ENCODE measurements around the gene CRYBA4. TPM values are rescaled to one million over a fixed set of nuclear protein-coding genes. Genes with fewer than 3 reads are reported as not detected.

CRYBA4 gene
- total RNA-seq, 1 donor from 2014 or later: not detected

DNA sequence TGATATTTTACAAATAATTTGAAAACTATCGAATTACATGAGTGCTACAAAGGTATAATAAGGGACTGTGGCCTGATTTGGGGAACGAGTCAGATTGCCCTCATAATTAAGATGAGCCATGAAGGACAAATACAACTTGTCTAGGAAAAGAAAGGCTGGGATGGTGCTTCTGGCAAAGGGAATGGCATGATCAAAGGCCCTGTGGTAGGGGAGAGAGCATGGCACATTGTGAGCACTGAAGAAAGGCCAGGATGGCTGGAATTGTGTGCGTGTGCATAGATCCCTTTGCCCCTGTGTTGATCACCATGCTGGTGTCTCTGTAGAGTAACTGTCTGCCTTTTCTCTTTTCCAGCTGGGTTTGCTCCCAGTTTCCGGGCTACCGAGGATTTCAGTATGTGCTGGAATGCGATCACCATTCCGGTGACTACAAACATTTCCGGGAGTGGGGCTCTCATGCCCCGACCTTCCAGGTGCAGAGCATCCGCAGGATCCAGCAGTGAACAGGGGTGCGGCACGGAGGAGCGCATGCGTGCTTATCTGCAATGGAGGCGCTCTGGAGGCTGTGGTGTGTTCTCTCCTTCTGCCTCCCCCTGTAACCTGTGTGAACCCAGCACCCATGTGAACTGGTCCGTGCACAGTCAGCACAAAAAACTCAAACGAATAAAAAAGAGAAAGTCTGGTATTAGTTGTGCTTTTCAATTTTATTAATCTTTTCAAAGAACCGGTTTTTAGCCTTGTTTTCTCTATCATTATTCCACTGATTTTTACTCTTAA is 8.4 kb downstream of the CRYBA4 start:
- Histone ChIP-seq H3K36me3 (no peaks in the 10 kb centered on the region), H3K27ac (no peak overlapping the region), H3K27me3 (ENCODE audit: low read depth) (no peaks in the 10 kb centered on the region), H3K4me1 (no peaks in the 10 kb centered on the region), H3K9me3 (no peaks in the 10 kb centered on the region), H3K4me3 (no peak overlapping the region)
- ATAC-seq (no peak), DNase-seq (no peak)
- TF ChIP-seq, protein P1, sequence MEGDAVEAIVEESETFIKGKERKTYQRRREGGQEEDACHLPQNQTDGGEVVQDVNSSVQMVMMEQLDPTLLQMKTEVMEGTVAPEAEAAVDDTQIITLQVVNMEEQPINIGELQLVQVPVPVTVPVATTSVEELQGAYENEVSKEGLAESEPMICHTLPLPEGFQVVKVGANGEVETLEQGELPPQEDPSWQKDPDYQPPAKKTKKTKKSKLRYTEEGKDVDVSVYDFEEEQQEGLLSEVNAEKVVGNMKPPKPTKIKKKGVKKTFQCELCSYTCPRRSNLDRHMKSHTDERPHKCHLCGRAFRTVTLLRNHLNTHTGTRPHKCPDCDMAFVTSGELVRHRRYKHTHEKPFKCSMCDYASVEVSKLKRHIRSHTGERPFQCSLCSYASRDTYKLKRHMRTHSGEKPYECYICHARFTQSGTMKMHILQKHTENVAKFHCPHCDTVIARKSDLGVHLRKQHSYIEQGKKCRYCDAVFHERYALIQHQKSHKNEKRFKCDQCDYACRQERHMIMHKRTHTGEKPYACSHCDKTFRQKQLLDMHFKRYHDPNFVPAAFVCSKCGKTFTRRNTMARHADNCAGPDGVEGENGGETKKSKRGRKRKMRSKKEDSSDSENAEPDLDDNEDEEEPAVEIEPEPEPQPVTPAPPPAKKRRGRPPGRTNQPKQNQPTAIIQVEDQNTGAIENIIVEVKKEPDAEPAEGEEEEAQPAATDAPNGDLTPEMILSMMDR (IDR thresholded peaks at IDR 0.05): no peak
- intact Hi-C loops (cut with DNase I): no loop called here

DNA sequence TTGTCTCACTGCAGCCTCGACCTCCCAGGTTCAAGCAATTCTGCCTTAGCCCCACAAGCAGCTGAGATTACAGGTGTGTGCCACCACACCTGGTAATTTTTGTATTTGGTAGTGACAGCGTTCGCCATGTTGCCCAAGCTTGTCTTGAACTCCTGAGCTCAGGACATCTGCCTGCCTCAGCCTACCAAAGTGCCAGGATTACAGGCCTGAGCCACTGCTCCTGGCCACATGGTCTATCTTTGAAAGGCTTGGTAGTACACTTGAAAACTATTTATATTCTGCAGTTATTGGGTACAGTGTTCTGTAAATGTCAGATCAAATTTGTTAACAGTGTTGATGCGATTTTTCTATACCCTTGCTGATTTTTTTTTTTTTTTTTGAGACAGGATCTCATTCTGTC is 9.5 kb downstream of the CRYBA4 start:
- intact Hi-C loops (cut with DNase I): no loop called here
- no peak for ATAC-seq
- Histone ChIP-seq H3K4me3 (no peak overlapping the region), H3K27me3 (ENCODE audit: low read depth) (no peaks in the 10 kb centered on the region), H3K9me3 (no peaks in the 10 kb centered on the region), H3K27ac (no peak overlapping the region), H3K4me1 (no peaks in the 10 kb centered on the region), H3K36me3 (no peaks in the 10 kb centered on the region)
- TF ChIP-seq, protein P1 (IDR thresholded peaks at IDR 0.05): no peak
- no peak for DNase-seq

GRCh38 chr22:26632422-26633155 is 10.8 kb downstream of the CRYBA4 start:
- Histone ChIP-seq H3K27ac (peak overlapping the region; percentile 62), H3K9me3 (no peaks in the 10 kb centered on the region), H3K27me3 (ENCODE audit: low read depth) (no peaks in the 10 kb centered on the region), H3K36me3 (no peaks in the 10 kb centered on the region), H3K4me1 (no peaks in the 10 kb centered on the region), H3K4me3 (no peak overlapping the region)
- intact Hi-C loops (cut with DNase I): no loop called here
- ATAC-seq (peak; percentile 63 to 65), DNase-seq (no peak)
- TF ChIP-seq, protein P1 (IDR thresholded peaks at IDR 0.05): no peak

- TF ChIP-seq, protein P1 (IDR thresholded peaks at IDR 0.05): no peak
- Histone ChIP-seq H3K27me3 (ENCODE audit: low read depth) (peaks cover 4% of the 10 kb centered on the region), H3K27ac (no peak overlapping the region), H3K9me3 (no peaks in the 10 kb centered on the region), H3K4me3 (no peak overlapping the region), H3K4me1 (no peaks in the 10 kb centered on the region), H3K36me3 (no peaks in the 10 kb centered on the region)
- intact Hi-C loops (cut with DNase I): no loop called here
- DNase-seq (no peak), ATAC-seq (no peak)
Measured at GRCh38 chr22:26634189-26634588, 12.4 kb downstream of the CRYBA4 start.

DNA sequence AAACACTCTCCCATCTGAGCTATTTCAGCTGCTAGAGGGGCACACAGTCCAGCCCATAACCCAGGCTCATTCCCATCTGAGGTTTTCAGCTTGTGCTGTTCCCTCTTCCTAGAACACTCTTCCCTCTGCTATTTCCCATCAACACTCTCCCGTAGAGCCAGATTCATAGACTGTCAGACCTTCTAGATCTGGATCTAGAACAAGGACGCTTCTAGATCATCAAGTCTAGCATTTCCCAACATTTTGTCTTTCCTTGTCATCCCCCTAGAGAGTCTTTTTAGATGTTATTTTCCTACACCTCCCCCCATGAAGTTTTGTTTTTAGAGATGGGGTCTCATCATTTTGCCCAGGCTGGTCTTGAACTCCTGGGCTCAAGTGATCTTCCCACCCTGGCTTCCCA is 13.4 kb downstream of the CRYBA4 start:
- no peak overlapping the region for H3K4me3 ChIP-seq
- intact Hi-C loops (cut with DNase I): no loop called here
- no peaks in the 10 kb centered on the region for H3K36me3 ChIP-seq
- no peak overlapping the region for H3K27ac ChIP-seq
- DNase-seq: no peak
- no peak for ATAC-seq
- TF ChIP-seq, protein P1 (IDR thresholded peaks at IDR 0.05): no peak
- peaks cover 5% of the 10 kb centered on the region for H3K27me3 ChIP-seq (ENCODE audit: low read depth)
- no peaks in the 10 kb centered on the region for H3K4me1 ChIP-seq
- H3K9me3 ChIP-seq: no peaks in the 10 kb centered on the region
